Renal cortex interstitium (tissue), 11 donors: ENCODE data around the gene ENO4. TPM values are rescaled to one million over a fixed set of nuclear protein-coding genes. Genes with fewer than 3 reads are reported as not detected.

Experiments used
- DNase-seq, 11 donors: peaks; one replicate each; pipeline ENCODE4 v3.0.0-alpha.2; 2013; ENCODE audit warnings: low read depth in 9 of 11, low spot score in 4 of 11; ENCODE audit errors: extremely low read depth in 1 of 11
- polyA plus RNA-seq, 3 donors: library from polyadenylated mRNA; unstranded; fragments of 120-200 nt; gene quantifications; one replicate each; pipeline ENCODE4 v1.2.1, GENCODE V29; 2013; ENCODE audit not compliant: insufficient read length in 3 of 3

ENO4 gene
- polyA plus RNA-seq, 3 donors = 3.0 to 4.0 (median 4.0) TPM

- DNase-seq = no peak
Measured at GRCh38 chr10:116853287-116853686, 4.0 kb downstream of the ENO4 start.

- no peak for DNase-seq
Measured at GRCh38 chr10:116853701-116854100, 4.4 kb downstream of the ENO4 start.

- no peak for DNase-seq
Measured at GRCh38 chr10:116857156-116857555, 7.9 kb downstream of the ENO4 start.

GRCh38 chr10:116861796-116862195 is 12.5 kb downstream of the ENO4 start:
- DNase-seq = no peak

- no peak for DNase-seq
Measured at GRCh38 chr10:116864436-116864835, 15.1 kb downstream of the ENO4 start.

- DNase-seq = no peak
Measured at GRCh38 chr10:116866066-116866465, 16.8 kb downstream of the ENO4 start.

GRCh38 chr10:116866987-116867595 is 17.8 kb downstream of the ENO4 start:
- DNase-seq = no peak

- no peak for DNase-seq
Measured at GRCh38 chr10:116868198-116868676, 18.9 kb downstream of the ENO4 start.

- DNase-seq = no peak
Measured at GRCh38 chr10:116868722-116869121, 19.4 kb downstream of the ENO4 start.

GRCh38 chr10:116870949-116871348 is 21.6 kb downstream of the ENO4 start:
- DNase-seq = no peak

- no peak for DNase-seq
Measured at GRCh38 chr10:116873134-116873533, 23.8 kb downstream of the ENO4 start.

- no peak for DNase-seq
Measured at GRCh38 chr10:116875897-116876296, 26.6 kb downstream of the ENO4 start.

- no peak for DNase-seq
Measured at GRCh38 chr10:116877391-116877790, 28.1 kb downstream of the ENO4 start.

- DNase-seq = no peak
Measured at GRCh38 chr10:116878123-116878522, 28.8 kb downstream of the ENO4 start.

GRCh38 chr10:116879817-116880216 is 30.5 kb downstream of the ENO4 start:
- no peak for DNase-seq

- DNase-seq = no peak
Measured at GRCh38 chr10:116880716-116881482, 31.6 kb downstream of the ENO4 start.

- DNase-seq = no peak
Measured at GRCh38 chr10:116882639-116883038, 33.3 kb downstream of the ENO4 start.

- DNase-seq = no peak
Measured at GRCh38 chr10:116886772-116887171, 37.5 kb downstream of the ENO4 start.

GRCh38 chr10:116888380-116889055 is 39.2 kb downstream of the ENO4 start:
- DNase-seq = no peak

GRCh38 chr10:116889066-116889465 is 39.8 kb downstream of the ENO4 start:
- no peak for DNase-seq
